BJ (cell line): Measurements from ENCODE around the gene ABCA8. TPM values are rescaled to one million over a fixed set of nuclear protein-coding genes. Genes with fewer than 3 reads are reported as not detected.

Experiments used
- CTCF ChIA-PET: fragments of 350-600 bp; formaldehyde crosslinking; extraction: SDS; loops from one replicate; lab custom pipeline; 2021; ENCODE audit warnings: antibody characterized with exemption, inconsistent platforms; lab: Yijun Ruan, JAX
- POLR2A ChIA-PET: fragments of 300-600 bp; sonication (Branson Sonifier 250); formaldehyde crosslinking; extraction: SDS; loops from one replicate; lab custom pipeline; 2021; ENCODE audit warnings: antibody characterized with exemption; lab: Charles Lee
- DNase-seq: peaks from one replicate; pipeline ENCODE4 v3.0.0-alpha.2; 2011; ENCODE audit warnings: low read depth
- H3K27me3 ChIP-seq: 2 replicates; pipeline ENCODE4 v1.6.0; 2011; ENCODE audit warnings: low read length; ENCODE audit not compliant: control insufficient read depth, insufficient read depth
- H3K36me3 ChIP-seq: 2 replicates; pipeline ENCODE4 v1.5.1; 2011; ENCODE audit warnings: low read length; ENCODE audit not compliant: control insufficient read depth, insufficient read depth
- H3K4me3 ChIP-seq: 2 replicates; pipeline ENCODE4 v1.5.1; 2011; ENCODE audit warnings: low read depth, mild to moderate bottlenecking, control low read depth, low read length
- CTCF ChIP-seq: IDR thresholded peaks from 2 replicates; pipeline ENCODE4 v1.5.1; 2011; ENCODE audit warnings: low read depth, mild to moderate bottlenecking, control low read depth, inconsistent platforms, low read length, moderate library complexity; ENCODE audit not compliant: insufficient read depth
- polyA plus RNA-seq: library from polyadenylated mRNA; depleted of rRNA; stranded (reverse); fragments of >200 nt; gene quantifications from 2 replicates; pipeline ENCODE4 v1.2.3, GENCODE V29; 2011

Gene ABCA8
- polyA plus RNA-seq, 1 experiment = 0.27 TPM

DNA sequence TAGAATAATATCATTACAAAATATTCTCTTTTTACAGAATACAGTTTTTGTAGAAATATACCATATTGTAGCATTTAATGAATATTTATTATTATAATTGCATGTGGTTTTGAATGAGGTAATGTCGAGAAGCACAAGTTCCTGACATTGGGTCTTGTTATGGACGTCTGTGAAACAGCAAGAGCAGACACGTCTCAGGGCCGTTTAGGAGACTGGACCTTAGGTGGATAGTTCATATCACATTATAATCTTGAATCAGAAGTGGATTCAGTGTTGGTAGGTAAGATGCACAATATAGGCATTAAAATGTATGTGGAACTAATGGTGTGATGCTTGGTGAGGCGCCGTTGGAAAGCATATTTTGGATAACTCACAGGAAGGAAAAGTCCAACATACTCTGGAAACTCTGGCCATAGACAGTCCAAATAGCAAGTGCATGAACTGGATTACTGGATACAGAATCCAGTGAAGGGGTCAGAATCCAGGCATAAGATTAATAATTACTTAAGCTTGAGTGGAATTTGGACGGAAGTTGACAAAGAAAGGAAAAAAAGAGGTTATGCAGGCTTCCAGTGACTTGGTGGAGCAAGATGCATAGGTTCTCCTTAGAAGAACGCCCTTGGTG lies 17.2 kb downstream of the ABCA8 start:
- Histone ChIP-seq H3K4me3 (no peak overlapping the region), H3K27me3 (no peaks in the 10 kb centered on the region), H3K36me3 (no peaks in the 10 kb centered on the region)
- no peak for TF ChIP-seq CTCF
- ChIA-PET CTCF (no interaction called here), POLR2A (no interaction called here)
- no peak for DNase-seq

- H3K36me3 ChIP-seq = no peaks in the 10 kb centered on the region
- POLR2A ChIA-PET = no interaction called here
- no peak for DNase-seq
- H3K4me3 ChIP-seq = no peak overlapping the region
- no peak for TF ChIP-seq CTCF
- H3K27me3 ChIP-seq = no peaks in the 10 kb centered on the region
- CTCF ChIA-PET = no interaction called here
Observed at GRCh38 chr17:68927516-68927915, 27.7 kb downstream of the ABCA8 start.

- POLR2A ChIA-PET = no interaction called here
- TF ChIP-seq CTCF = no peak
- Histone ChIP-seq H3K36me3 (no peaks in the 10 kb centered on the region), H3K4me3 (no peak overlapping the region), H3K27me3 (no peaks in the 10 kb centered on the region)
- CTCF ChIA-PET = no interaction called here
- DNase-seq = no peak
Observed at GRCh38 chr17:68924793-68925720, 30.1 kb downstream of the ABCA8 start.

GRCh38 chr17:68910789-68911431 lies 44.3 kb downstream of the ABCA8 start:
- Histone ChIP-seq H3K36me3 (no peaks in the 10 kb centered on the region), H3K4me3 (no peak overlapping the region), H3K27me3 (no peaks in the 10 kb centered on the region)
- no peak for TF ChIP-seq CTCF
- POLR2A ChIA-PET = no interaction called here
- CTCF ChIA-PET = interaction anchor here (0.6 to 2.0 kb wide), 6 partner anchors 9 to 234 kb away, joined by 3 to 6 read pairs (median 3); no protein-coding TSS in a partner anchor
- no peak for DNase-seq

- Histone ChIP-seq H3K27me3 (no peaks in the 10 kb centered on the region), H3K36me3 (no peaks in the 10 kb centered on the region), H3K4me3 (no peak overlapping the region)
- ChIA-PET CTCF (interaction anchor here (2.0 kb wide), 1 partner anchor 9 kb away, joined by 6 read pairs; no protein-coding TSS in a partner anchor), POLR2A (no interaction called here)
- DNase-seq = no peak
- TF ChIP-seq CTCF = no peak
Observed at GRCh38 chr17:68910251-68910705, 44.9 kb downstream of the ABCA8 start.
